Islet precursor cell (in vitro differentiated cells): ENCODE data around the gene NKAIN1.
"Not testable (repeated sequence)": the region's sequence is repeated elsewhere in the genome, so short reads cannot be mapped to it uniquely, and the experiment has no call there.

Source experiments
- DNase-seq: peaks from one replicate; pipeline ENCODE4 v3.0.0-alpha.2; 2018

The NKAIN1 gene

DNA sequence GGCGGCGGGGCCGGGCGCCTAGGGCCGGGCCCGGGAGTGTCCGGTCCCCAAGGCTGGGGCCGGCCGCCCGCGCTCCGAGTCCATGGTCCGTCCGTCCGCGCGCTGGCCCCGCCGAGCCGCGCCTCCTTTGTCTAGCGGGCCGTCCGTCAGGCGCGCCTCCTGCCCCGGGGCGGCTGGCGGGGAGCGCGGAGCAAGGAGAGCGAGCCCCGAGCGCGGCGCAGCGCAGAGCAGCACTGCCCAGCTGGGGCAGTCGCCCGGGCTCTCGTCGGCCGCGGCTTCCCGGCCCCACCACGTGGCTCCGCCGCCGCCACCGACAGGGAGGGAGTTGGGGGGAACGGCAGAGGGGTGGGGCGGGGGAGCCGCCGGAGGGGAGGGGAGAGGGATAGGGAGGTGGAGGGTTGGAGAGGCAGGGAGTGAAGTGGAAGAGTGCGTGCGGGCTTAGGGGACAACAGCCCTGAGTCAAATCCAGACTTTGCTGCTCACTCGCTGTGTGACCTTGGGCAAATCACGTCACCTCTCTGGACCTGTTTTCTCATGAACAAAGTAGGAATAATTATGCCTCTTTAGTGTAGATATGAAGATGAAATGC, at the start of gene NKAIN1:
TSS of gene NKAIN1 (minus strand) at position 235 of the 589 bp plus-strand sequence. CDS start 340 bp downstream, outside the sequence.
- DNase-seq: peak; percentile 81

DNA sequence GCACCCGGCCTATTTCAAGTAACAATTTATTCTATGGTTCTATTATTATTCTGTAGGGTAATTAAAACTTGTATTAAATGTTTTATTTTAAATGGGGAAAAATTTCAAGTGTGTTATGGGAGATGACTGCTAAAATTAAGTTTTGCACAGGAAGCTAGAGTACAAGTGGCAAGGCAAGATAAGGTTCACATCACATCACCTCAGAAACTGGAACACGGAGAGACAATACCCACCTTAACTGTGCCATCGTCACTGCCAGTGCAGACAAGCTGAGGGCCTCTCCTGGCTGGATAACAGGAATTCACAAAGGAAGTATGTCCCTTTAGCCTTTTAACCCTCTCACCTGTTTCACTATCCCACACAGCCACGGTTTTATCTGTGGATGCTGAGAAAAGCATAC, 49.3 kb upstream of the NKAIN1 start:
- no peak for DNase-seq

DNA sequence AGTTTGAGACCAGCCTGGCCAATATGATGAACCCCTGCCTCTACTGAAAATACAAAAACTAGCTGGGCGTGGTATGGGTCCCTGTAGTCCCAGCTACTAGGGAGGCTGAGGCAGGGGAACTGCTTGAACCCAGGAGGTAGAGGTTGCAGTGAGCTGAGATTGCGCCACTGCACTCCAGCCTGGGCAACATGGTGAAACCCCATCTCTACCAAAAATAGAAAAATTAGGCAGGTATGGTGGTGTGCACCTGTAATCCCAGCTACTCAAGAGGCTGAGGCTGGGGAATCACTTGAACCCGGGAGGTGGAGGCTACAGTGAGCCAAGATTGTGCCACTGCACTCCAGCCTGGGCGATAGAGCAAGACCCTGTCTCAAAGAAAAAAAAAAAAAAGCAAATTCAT, 48.1 kb upstream of the NKAIN1 start:
- DNase-seq: not testable (repeated sequence)

DNA sequence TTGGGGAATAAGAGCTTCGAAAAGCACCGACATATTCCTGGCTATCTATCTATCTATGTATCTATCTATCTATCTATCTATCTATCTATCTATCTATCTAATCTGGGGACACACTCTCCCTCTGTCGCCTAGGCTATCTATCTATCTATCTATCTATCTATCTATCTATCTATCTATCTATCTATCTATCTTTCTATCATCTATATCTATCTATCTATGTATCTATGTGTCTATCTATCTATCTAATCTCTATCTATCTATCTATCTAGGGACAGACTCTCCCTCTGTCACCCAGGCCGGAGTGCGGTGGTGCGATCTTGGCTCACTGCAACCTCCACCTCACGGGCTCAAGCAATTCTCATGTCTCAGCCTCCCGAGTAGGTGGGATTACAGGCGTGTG, 42.7 kb upstream of the NKAIN1 start:
- DNase-seq: not testable (repeated sequence)

- peak; percentile 8 for DNase-seq
These were observed 33.9 kb upstream of the NKAIN1 start for GRCh38 chr1:31273619-31274018.

- no peak for DNase-seq
These were observed 32.7 kb upstream of the NKAIN1 start for GRCh38 chr1:31272369-31272768.

GRCh38 chr1:31266547-31266946, 26.9 kb upstream of the NKAIN1 start:
- peak; percentile 7 for DNase-seq

DNA sequence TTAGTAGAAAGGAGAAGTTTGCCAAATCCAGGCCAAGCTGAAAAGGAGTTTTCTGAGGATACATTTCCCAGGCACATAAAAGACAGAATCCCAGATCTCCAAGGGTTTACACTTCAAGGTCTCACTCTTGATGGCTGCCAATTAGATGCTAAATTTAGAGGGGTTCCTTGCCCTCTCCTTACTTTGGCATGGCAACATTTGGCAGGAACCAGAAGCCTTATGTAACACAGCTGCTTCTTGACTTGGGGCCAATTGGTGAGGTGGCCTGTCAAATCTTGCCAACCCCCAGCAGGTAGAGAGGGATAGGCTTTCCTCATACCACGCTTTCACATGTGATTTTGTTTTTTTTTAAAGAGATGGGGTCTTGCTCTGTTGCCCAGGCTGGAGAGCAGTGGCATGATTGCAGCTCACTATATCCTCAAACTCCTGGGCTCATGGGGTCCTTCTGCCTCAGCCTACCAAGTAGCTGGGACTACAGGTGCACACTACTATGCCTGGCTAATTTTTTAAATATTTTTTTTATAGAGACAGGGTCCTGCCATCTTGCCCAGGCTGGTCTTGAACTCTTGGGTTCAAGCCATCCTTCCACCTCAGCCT, 25.2 kb upstream of the NKAIN1 start:
- peak; percentile 19 for DNase-seq

- peak; percentile 5 for DNase-seq
These were observed 23.7 kb upstream of the NKAIN1 start for GRCh38 chr1:31263408-31263807.

DNA sequence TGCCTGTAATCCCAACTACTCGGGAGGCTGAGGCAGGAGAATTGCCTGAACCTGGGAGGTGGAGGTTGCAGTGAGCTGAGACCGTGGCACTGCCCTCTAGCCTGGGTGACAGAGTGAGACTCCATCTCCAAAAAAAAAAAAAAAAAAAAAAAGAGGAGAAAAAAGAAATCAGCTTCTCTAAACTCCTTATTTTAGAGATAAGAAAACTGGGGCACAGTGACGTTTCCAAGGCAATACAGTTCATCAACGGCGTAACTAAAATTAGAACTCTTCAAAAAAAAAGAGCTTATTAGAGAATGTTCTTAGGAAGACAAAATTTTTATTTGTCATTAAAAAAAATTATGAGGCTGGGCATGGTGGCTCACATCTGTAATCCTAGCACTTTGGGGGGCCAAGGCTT, 22.7 kb upstream of the NKAIN1 start:
- not testable (repeated sequence) for DNase-seq

DNA sequence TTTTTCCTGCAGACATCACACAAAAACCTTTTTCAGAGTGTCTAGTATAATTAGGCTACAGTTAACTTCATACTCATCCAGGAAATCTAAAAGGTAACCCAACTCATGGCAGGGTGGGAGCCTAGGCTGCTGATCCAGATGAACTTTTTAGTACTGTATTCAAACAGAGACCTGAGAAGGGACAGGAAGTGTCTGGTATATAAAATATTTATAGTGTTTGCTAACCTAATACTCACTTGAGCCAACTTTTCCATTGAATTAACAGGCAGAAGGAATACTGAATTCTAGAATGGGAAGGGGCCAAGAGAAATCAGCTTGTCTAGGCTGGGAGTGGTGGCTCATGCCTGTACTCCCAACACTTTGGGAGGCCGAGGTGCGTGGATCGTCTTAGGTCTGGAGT, 22.2 kb upstream of the NKAIN1 start:
- peak; percentile 11 for DNase-seq

- DNase-seq: peak; percentile 13
These were observed 20.1 kb upstream of the NKAIN1 start for GRCh38 chr1:31259746-31260145.

GRCh38 chr1:31258581-31258980, 18.9 kb upstream of the NKAIN1 start:
- no peak for DNase-seq

DNA sequence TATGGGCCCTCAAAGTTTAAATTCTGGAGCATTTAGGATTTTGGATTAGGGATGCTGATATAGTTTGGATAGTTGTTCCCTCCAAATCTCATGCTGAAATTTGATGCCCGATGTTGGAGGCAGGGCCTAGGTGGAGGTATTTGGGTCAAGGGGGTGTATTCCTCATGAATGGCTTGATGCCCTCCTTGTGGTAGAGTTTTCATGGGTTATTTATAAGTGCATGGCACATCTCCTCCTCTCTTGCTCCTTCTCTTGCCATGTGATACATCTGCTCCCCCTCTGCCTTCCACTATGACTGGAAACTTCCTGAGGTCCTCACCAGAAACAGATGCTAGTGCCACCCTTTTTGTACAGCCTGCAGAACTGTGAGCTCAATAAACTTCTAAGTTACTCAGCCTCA, 17.5 kb upstream of the NKAIN1 start:
- peak; percentile 16 for DNase-seq

- DNase-seq: no peak
These were observed 10.2 kb upstream of the NKAIN1 start for GRCh38 chr1:31249854-31250253.

- DNase-seq: no peak
These were observed 8.6 kb upstream of the NKAIN1 start for GRCh38 chr1:31248276-31248675.

- DNase-seq: no peak
These were observed 4.6 kb upstream of the NKAIN1 start for GRCh38 chr1:31244326-31244725.

- peak; percentile 81 for DNase-seq
These were observed 4.0 kb upstream of the NKAIN1 start for GRCh38 chr1:31243501-31244286.

DNA sequence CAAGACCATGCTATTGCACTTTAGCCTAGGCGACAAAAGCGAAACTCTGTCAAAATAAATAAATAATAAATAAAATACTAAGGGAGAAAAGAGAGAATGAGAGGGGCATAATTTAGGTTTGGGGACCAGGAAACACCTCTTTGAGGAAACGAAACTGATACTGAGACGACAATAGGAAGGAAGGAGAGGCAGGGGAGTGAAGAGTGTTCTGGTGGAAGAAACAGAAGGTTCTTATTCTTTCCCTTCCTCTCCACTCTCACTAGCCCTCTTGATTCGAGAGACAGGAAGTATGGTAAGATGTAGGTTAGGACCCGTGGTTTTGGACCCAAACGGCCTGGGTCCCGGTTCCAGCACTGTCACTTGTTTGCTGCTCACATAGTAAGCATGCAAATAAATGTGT, 1.6 kb upstream of the NKAIN1 start:
- no peak for DNase-seq

DNA sequence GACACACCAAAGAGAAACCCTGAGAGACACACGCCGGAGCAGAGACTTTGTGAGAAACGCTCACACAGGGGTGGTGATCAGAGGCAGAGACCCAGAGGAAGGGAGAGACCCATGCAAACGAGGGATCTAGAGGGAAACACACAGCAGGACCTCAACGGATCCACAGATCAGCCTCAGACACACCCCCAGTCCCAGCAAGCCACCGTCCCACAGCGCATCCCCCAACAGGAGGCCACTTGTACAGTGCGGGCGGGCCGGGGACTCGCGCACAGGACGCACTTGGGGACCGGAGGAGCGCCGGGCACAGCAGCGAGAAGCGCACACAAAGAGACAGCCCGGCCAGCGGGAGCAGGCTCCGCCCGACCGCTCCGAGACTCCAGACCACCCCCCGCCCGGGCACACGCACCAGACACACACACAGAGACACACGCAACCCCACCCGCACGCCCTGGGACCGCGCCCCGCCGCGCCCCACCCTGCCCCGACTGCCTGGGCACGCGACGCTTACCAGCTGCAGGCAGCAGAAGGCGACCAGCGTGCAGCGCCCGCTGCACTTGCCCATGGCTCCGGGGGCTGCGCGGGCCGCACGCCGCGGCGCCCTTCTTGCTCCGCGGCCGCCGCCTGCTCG, 587 bp downstream of the NKAIN1 start:
- DNase-seq: peak; percentile 69

DNA sequence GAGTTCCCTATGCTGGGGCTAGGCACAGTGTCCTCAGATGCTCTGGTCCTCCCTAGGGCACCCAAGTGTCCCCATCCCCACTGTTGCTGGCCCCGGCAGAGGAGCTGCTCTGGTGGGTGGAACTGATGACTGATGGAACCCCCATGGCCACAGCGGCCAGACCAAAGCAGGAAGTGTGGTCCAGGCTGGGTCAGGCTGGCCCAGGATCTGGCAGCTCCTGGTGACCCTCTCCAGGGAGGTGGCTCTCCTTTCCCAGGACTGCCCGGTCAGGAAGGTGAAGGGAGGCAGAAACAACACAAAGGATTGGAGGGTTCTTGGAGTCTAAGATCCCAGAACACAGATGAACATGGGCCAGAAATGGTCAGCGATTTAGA, 1.1 kb downstream of the NKAIN1 start:
- DNase-seq: no peak

DNA sequence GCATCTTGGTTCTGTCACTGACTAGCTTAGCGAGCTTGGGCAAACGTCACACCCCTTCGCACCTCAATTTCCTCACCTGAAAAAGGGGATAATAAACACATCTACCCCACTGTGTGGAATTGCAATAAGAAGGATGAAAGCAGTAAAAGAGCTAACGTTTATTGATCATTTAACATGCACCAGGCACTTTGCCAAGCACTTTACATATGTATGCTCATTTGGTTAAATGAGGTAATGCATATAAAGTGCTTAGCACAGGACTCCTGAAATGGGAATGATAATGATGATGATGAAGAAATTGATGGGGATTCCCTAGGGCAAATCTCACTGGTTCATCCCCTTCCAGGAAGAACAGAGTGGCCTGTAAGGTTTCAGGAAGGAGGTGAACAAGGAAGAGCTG, 4.8 kb downstream of the NKAIN1 start:
- no peak for DNase-seq

DNA sequence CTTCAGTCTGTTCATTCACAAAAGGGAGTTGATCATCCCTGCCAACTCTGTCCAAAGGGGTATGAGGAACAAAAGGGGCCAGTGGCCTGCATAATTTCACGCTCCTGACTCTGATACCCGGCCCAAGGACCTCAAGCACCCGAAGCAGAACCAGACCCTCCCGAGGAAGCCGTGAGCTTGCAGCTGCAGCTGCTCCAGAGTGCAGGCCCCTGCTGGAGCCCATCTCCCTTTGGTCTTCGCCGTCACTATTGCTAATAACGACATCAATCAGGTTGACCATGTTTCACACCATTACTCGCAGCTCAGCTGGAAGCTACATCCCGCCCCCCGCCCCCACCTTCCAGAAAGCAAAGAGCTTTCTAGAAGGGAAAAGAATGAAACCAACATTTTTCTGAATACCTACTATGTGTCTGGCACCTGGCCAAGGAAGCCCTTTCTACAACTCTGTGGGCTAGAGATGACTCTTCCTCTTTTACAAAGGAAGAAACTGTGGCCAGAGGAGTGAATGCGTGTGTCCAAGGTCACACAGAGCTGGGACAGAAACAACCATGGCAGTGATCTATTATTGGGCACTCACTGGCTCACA, 5.5 kb downstream of the NKAIN1 start:
- DNase-seq: no peak
